VCaP (cell line): ENCODE results near the gene EMILIN1.

ENCODE experiments used
- H3K27ac ChIP-seq: fragments of 450-650 bp; 2 replicates; pipeline ENCODE4 v1.5.1; 2017
- CTCF ChIP-seq: fragments of 450-650 bp; conservative IDR thresholded peaks from 2 replicates; pipeline ENCODE4 v1.5.1; 2017; ENCODE audit warnings: mild to moderate bottlenecking, moderate library complexity

Gene EMILIN1

GRCh38 chr2:27078267-27079194 is at the start of gene EMILIN1:
Gene EMILIN1, plus strand, starts transcription at chr2:27078615. Its CDS starts 451 bp downstream, at chr2:27079066.
- H3K27ac ChIP-seq: no peak within 1 kb of the TSS
- no peak for TF ChIP-seq CTCF

- no peak for TF ChIP-seq CTCF
- no peak overlapping the region for H3K27ac ChIP-seq
Measured at GRCh38 chr2:27029051-27029450, 49.4 kb upstream of the EMILIN1 start.

- peak within 1 kb of the TSS; percentile 79; the same call in 1 of the 2 replicates for H3K27ac ChIP-seq
- TF ChIP-seq CTCF: no peak
Measured at GRCh38 chr2:27032495-27033252, 45.7 kb upstream of the EMILIN1 start, which contains the start of gene TMEM214. Gene TMEM214, plus strand, starts transcription at chr2:27032965. Its CDS starts 51 bp downstream, at chr2:27033016.

GRCh38 chr2:27033253-27033852 is 45.1 kb upstream of the EMILIN1 start:
- peak overlapping the region; percentile 79; the same call in 1 of the 2 replicates for H3K27ac ChIP-seq
- TF ChIP-seq CTCF: no peak

- H3K27ac ChIP-seq: no peak overlapping the region
- TF ChIP-seq CTCF: no peak
Measured at GRCh38 chr2:27038012-27038411, 40.4 kb upstream of the EMILIN1 start.

- H3K27ac ChIP-seq: no peak overlapping the region
- no peak for TF ChIP-seq CTCF
Measured at GRCh38 chr2:27038631-27039339, 39.6 kb upstream of the EMILIN1 start.
